OCI-LY7 (cell line): Measurements from ENCODE around the gene HSP90AB1.

Source experiments
- EZH2phosphoT487 ChIP-seq: fragments of 200-600 bp; sonication (generic); IDR thresholded peaks from 2 replicates; pipeline ENCODE4 v1.6.1; 2018; ENCODE audit warnings: low read depth, borderline replicate concordance, mild to moderate bottlenecking, mixed run types, antibody characterized with exemption, low read length, moderate library complexity, mixed read lengths
- TF ChIP-seq, protein P1 (sequence below): fragments of 200-600 bp; sonication (generic); conservative IDR thresholded peaks from 2 replicates; pipeline ENCODE4 v1.5.1; 2014; ENCODE audit warnings: mild to moderate bottlenecking, antibody characterized with exemption, low read length, moderate library complexity, mixed read lengths

DNA sequence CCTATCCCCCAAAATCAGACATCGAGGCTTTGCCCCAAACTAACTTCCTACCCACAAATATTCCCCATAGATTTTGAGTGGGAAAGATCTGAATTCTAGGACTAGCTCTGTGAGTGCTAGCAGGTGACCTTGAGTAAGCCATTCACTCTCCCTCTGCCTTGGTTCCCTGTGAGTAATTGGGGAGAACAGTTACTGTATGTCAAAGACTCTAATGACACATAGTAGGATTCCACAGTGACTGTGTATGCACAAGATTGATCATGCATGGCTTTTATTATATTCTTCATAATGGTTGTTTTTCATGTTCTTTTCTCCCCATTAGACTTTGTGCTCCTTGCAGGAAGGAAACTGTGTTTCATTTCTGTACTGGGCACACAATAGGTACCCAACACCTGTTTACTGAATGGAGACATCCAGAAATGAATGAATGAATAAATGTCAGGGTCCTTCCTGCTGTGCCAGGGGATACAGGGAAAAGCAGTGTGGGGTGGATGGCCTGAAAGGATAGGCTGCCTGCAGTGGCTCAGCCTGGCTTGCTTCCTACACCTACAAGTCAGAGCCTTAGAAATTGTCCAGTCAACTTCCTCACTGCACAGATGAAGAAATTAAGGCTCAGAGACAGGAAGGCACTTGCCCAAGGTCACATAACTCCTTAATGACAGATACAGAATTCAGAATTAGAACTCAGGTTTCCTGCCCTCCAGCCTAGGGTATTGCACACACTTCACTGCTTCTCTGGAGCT is 22.4 kb downstream of the HSP90AB1 start:
- TF ChIP-seq, protein P1, sequence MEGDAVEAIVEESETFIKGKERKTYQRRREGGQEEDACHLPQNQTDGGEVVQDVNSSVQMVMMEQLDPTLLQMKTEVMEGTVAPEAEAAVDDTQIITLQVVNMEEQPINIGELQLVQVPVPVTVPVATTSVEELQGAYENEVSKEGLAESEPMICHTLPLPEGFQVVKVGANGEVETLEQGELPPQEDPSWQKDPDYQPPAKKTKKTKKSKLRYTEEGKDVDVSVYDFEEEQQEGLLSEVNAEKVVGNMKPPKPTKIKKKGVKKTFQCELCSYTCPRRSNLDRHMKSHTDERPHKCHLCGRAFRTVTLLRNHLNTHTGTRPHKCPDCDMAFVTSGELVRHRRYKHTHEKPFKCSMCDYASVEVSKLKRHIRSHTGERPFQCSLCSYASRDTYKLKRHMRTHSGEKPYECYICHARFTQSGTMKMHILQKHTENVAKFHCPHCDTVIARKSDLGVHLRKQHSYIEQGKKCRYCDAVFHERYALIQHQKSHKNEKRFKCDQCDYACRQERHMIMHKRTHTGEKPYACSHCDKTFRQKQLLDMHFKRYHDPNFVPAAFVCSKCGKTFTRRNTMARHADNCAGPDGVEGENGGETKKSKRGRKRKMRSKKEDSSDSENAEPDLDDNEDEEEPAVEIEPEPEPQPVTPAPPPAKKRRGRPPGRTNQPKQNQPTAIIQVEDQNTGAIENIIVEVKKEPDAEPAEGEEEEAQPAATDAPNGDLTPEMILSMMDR, result no peak
- no peak for TF ChIP-seq EZH2phosphoT487
